ENCODE measurements around the gene GPATCH8.

The GPATCH8 gene

DNA sequence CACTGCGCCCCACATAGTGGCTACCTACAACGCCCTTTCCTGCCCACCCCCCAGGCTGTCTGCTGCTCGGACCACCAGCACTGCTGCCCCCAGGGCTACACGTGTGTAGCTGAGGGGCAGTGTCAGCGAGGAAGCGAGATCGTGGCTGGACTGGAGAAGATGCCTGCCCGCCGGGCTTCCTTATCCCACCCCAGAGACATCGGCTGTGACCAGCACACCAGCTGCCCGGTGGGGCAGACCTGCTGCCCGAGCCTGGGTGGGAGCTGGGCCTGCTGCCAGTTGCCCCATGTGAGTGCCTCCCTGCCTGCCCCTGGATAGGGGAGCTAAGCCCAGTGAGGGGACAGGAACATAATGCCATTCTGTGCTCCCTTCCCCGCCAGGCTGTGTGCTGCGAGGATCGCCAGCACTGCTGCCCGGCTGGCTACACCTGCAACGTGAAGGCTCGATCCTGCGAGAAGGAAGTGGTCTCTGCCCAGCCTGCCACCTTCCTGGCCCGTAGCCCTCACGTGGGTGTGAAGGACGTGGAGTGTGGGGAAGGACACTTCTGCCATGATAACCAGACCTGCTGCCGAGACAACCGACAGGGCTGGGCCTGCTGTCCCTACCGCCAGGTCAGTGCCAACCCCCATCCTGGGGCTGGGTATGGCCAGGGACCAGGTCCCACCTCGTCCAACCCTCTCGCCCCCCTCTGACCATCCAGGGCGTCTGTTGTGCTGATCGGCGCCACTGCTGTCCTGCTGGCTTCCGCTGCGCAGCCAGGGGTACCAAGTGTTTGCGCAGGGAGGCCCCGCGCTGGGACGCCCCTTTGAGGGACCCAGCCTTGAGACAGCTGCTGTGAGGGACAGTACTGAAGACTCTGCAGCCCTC is 151.0 kb downstream of the GPATCH8 start:
- no peak for DNase-seq

DNA sequence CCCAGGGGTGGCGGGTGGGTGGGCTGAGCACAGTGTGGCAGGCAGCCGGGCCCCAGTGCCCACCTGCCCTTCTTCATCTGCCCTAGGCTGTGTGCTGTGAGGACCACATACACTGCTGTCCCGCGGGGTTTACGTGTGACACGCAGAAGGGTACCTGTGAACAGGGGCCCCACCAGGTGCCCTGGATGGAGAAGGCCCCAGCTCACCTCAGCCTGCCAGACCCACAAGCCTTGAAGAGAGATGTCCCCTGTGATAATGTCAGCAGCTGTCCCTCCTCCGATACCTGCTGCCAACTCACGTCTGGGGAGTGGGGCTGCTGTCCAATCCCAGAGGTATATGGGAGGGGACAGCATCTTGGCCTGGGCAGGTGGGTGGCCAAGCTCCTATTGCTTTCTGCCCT is 151.7 kb downstream of the GPATCH8 start:
- DNase-seq: no peak

DNA sequence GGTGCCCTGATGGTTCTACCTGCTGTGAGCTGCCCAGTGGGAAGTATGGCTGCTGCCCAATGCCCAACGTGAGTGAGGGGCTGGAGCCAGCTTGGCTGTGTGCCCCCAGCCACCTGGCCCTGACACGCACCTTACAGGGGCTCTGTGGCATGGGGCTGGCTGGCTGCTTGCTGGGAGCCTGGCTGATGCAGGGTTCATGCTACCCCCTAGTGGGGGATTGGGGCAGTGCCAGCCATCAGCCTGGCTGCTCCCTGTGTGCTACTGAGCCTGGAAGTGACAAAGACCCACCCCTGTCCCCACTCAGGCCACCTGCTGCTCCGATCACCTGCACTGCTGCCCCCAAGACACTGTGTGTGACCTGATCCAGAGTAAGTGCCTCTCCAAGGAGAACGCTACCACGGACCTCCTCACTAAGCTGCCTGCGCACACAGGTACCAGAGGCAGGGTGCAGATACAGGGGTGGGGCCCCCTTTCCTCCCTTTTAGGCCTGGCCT is 152.4 kb downstream of the GPATCH8 start:
- DNase-seq: peak; percentile 40 to 56 (median 52)

GRCh38 chr17:44349553-44350070 is 153.6 kb downstream of the GPATCH8 start:
- no peak for DNase-seq

DNA sequence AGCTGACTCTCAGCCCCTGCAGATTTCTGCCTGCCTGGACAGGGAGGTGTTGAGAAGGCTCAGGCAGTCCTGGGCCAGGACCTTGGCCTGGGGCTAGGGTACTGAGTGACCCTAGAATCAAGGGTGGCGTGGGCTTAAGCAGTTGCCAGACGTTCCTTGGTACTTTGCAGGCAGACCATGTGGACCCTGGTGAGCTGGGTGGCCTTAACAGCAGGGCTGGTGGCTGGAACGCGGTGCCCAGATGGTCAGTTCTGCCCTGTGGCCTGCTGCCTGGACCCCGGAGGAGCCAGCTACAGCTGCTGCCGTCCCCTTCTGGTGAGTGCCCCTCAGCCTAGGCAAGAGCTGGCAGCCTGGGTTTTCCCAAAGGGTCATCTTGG is 154.2 kb downstream of the GPATCH8 start:
- DNase-seq: no peak

DNA sequence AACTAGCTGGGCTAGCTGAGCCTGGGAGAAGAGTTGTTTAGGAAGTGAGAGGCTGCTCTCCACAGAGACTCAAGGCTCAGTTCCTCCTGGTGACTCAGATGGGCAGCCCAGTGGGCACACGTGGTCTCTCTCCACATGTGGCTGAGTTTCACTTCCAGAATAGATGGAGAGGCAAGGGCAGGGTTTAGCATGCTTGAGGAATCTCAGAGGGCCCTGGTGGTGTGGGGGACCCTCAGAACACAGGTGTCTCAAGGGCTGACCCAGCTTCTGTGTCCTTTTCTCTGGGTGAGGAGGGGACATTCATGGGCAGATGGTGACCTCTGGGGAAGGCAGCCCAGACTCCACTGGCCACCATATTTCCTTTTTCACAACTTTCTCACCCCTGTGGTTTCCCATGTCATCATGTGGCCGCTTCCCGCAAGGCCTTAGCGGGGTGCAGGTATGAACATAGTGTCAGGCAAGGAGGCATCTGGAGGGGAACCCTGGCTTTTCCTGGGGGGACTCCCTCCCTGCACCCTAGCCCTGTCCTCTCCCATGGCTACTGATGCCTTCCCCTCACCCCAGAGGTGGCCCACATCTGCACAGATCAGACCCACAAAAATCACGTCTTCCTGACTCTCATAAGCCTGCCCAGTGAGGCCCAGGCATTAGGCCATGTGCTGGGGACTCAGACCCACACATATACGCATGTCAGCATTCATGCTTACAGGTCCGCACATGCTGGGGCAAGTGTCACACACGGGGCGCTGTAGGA is 154.8 kb downstream of the GPATCH8 start:
- no peak for DNase-seq

All from activated CD4-positive, CD25-positive, alpha-beta regulatory T cell (primary cell).